Measurements from ENCODE around the gene ZNF280D.
A peak's percentile ranks its signal among the peaks of the same experiment; 100 is the strongest.

The ZNF280D gene

DNA sequence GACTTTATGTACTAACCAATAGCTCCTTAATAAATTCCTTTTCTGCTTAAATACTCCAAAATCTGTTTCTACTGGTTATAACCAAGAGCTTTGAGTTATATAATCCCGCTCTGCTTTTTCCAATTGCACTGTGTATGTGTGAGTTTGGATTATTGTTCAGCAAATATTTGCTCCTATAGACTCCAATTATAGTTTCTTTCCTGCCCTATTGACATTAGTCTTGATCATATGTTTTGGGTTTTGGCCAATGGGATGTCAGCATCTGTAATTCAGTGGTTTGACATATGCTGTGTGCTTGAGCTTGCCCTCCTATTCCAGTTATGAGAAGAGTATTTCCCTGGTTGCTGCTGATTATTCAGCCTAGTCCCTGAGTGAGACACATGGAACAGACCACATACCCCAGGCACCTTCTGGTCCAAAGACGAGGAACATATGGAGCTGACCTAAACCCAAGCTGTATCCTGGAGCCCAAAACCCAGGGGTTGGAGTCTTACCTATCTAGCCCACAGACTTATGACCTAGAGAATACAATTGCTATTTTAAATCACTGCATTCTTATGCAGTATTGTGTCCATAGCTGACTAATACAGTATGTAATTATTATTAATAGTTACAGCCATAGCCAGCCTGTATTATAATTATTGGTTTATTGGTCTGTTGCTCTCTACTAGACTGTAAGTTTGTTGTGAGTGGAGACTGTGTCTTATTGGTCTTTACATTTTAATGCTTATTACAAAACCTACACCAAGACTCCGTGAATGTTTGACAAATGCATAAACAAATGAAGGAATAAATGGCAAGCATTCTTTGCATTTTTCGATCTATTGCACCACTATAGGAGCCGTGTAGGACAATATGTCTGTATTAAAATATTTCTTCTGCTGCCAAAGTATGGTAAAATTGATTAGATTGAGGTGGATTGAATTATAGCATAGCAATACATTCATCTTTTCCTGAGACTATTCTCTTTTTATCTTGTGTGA is 11.7 kb upstream of the ZNF280D start:
- DNase-seq: no peak

DNA sequence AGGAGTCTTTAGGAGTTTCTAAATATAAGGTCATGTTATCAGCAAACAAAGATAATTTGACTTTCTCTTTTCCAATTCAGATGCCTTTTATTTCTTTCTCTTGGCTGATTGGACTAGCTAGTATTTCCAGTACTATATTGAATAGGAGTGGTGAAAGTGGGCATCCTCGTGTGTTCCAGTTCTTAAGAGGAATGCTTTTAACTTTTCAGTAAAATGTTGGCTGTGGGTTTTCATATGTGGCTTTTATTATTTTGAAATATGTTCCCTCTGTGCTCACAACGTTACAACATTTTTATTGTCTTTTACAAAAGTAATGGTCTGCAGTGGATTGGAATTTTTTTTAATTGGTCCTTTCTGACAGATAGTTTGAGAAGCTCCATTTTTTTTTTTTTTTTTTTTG is 8.2 kb upstream of the ZNF280D start:
- no peak for DNase-seq

DNA sequence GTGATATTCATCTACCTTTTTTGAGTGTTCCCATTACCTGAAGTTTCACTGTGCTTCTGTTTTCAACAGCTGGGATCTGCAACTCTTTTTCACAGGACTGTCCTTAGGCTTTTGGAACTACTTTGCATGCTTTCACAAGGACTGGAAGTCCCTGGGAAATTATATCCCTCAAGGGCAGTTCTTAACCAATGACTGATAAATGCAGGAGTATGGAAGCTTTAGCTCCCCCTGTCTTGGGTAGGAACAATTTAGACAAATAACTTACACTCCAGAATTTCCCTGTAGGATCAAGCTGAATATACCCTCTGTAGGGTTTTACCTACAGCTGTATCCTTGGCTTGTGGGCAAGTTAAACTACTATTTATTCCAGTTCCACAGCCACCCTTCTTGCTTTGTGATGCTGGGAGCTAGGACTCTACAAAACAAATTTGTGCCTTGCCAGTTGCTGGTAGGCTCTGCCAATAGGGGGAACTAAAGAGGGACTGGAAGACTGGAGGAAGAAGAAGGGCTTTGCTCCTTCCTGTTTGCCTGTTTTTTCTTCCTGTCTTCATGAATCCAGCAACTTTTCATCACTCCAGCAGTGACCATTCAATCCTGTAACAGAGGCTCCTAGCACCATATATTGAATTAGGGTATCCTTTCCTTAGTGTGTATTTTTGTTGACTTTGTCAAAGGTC is 6.8 kb upstream of the ZNF280D start:
- DNase-seq: no peak

DNA sequence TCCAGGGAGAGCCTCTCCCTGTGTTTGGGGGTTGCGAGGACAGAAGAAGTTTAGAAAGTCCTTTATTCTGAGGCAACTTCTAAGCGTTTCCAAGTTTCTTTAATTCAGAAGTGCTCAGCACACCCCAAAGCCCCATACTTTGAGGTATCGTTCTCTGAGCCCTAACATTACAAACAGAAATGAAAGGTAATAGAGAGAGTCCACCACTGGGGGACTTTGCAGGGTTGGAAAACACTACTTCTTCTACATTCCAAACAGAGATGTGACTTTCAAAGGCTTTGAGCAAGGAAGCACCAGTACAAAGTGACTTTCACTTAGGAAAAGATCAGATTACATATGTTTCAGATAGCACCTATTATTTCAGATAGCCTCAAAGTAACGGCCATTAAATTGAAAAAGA is 6.2 kb upstream of the ZNF280D start:
- DNase-seq: no peak

DNA sequence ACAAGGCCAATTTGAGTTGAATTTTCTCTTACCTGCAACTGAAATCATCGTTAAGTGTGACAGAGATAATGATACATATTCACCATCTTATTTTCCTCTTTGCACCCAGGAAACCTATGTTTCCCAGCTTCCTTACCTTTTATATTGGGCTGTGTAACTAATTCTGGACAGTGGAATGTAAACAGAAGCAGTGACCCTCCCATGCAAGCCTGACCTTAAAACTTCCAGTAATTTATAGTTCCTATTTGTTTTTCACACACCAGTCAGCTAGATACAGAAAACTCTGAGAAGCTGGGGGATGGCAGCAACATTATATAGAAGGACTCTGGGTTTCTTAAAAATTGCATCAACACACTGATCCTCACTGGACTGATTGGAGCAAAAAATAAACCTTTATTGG is 4.5 kb upstream of the ZNF280D start:
- DNase-seq: no peak

DNA sequence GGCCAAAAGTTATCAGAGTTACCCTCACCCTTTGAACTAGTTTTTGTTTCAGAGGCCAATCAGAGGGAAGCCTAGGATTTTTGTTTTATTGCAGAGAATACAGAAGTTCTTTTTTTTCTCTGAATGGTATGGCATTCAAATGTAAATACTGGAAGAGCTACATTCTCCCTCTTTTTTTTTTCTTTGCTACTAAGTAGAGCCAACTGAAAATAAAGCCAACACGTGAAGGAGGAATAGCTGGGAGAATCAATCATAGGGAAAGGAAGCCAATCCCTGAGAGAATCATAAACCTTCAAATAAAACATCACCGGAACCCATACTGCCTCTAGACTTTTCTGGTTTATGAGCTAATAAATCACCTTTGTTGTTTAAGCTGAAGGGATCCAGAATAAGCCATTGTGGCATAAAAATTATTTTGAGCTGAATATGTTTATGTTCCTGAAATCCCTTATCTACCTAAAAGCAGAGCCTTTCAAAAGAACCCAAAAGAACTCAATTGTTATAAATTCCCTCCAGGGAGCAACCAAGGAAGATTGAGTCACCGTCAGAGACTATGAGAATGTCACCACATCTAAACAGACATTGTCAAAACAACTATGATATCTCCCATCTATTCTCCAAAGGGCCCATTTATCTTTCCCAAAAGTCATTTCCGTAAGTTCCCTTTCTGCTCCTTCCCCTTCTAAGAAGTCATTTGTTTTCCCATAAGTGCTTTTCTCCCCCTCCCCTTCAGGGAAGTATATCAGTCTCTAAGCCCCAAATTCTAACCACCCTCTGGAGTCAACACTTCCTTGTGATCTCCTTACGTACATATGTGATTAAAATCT is 3.8 kb upstream of the ZNF280D start:
- no peak for DNase-seq

DNA sequence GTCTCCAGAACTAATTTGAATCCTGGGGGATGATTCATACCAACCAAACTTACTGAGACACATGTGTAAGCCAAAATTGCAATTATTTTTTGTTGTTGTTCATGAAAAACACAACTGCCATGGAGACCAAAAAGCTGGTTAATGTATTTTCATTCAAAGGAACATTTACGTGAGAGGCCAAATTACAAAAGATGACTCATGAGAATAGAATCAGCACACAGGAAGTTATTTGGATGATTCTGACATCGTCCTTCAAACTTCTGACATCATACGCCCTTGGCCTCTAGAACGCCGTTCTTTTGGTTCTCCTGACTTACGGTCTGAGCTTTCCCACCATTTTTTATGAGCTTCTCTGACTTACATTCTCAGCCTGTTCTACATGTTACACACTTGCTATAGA is 3.0 kb upstream of the ZNF280D start:
- no peak for DNase-seq

DNA sequence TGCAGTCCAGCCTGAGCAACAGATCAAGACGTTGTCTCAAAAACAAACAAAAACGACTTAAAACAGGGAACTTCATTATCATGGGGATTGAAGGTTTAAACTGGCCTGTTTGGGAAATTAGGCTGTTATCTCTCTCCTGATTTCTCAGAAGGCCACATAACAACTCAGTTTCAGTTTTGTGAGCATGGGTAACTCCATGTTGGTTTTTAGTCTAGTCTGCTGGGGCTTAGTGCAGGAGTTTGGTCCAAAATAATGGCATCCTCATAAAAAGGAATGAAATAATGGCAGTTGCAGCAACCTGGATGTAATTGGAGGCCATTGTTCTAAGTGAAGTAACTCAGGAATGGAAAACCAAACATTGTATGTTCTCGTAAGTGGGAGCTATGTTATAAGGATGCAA is 2.3 kb upstream of the ZNF280D start:
- DNase-seq: no peak

DNA sequence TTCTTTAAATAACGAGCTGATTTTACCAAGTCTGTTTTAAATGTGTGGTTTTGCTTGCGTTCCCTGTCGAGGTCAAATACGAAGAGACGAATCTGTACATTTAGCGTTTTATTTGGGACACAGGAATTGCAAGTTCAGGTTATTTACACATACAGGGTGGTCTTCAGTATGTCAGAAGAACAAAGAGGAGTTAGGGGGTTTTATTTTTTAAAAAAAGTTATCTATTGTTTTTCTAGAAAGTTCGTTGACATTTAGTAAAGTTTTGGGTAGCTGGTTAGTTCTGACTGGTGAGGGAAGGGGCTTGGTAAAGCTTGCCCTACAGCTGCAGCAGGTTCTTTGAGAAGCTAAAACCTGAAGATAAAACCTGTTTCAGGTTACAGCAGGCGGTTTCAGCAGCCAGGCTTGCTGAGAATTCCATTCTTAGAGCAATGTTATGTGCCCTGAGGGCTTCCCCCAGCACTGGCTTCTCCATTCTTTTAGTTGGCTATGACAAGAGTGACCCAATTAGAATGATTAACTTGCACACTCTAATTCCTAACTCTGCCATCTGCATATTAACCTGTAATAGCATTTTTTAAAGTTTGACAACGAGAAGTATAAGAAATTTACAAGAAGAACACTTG is 815 bp upstream of the ZNF280D start:
- DNase-seq: no peak

DNA sequence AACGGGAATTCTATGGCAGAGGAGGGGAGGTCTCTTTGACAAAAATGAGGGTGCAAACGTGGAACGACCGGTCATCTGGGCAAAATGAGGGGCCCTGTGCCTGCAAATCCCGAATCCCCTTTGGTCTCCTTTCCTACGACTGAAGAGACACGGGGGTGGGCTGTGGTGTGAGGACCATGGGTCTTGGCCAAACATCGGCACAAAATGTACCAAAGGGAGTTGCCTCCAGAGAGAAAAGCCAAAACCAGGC is 498 bp downstream of the ZNF280D start:
- no peak for DNase-seq

DNA sequence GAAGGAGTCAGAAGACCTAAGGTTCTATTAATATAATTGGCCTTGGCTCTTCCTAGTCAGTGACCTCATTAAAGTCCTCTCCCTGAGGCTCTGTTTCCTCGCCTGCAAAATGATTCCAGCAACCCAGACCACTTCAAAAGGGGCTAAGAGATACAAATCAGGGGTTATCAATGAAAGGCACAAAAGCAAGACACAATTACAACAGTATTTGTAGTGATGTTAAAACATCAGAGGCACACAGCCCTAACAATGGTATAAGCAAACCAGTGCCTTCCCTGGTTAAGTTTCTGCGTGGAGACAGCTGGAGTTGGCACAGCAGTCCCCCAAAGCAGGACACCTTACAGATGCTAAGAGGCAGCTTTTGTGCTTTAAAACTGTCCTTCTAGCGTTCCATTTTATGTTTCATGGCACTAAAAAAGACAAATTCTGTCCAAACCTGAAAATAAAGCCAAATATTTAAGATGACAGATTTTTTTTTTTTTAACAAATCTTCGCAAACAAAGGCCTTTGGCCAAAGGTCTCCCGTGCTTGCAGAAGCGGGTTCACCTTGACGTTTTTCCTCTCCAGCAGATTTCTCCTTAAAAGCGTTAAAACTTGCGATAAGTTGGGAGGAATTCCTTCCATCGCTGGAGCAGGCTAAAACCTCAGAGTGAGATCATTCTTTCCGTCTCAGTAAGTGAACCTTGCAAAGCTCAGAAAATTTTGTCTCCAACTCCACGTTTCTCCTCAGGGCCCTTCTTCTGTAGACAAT is 999 bp downstream of the ZNF280D start:
- peak; percentile 4 for DNase-seq

DNA sequence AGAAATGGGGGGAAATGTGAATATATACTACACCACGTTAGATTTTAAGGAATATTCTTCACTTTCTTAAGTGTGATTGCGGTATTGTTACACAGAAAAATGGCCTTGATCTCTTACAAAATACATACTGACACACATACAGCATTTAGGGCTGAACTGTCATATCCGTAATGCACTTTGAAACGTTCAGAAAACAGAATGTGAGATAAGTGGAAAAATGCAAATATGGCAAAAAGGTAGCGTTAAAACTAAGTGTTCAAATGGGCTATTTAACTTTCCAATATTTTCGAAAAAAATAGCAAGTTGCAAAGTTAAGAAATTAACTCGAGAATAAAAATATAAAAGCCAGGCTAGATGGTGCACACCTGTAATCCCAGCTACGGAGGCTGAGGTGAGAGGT is 1.8 kb downstream of the ZNF280D start:
- no peak for DNase-seq

DNA sequence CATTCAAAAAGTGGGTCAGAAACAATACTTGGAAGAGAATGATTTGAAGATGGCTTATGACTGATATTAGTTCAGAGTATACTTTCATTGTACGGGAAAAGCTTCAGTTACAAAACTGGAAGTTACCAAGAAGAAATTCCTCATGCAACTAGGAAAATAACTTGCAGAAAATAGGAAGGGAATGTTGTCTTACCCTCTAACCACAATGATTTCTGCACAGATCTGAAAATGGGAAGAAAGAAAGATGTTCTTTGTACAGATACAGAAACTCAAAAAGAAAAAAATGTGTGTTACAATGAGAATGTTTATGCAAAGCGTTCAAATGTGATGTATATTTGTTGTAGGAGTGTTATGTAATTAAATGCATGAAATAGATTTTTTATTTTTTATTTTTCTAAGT is 3.7 kb downstream of the ZNF280D start:
- DNase-seq: no peak

DNA sequence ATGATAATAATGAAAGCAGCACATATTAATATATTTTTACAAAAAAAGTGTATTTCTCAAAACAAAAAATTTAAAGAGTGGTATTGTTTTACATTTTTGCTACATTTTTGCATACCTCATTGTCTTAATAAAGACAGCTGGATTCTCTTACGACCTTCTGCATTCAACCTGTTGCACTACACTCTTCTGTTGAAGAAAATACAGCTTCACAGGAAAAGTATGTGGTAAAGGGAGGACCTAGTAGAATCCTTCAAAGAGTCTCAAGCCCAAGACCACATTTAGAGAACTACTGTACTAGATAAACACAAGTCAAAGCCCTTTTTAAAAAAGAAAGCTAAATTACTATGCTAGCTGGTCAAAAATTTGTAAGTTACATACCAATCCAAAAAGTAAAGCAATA is 7.9 kb downstream of the ZNF280D start:
- no peak for DNase-seq

DNA sequence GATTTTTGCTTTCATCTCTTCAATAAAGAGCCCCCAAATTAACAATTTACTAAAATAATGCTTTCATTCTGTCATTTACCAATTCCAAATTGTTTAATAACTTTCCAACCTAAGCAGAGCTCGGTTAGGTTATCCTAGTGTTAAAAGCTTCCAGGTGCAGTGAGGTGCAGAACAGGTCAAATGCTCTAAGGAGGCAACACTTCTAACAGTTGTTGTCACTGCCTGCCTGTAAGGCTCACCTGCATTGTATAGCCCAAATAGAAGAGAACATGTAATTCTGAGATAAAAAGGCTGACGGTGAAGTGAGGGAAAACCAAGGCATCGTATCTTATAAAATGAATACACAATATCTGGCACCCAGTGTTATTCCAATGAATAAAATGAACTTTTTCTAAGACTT is 9.1 kb downstream of the ZNF280D start:
- DNase-seq: no peak

DNA sequence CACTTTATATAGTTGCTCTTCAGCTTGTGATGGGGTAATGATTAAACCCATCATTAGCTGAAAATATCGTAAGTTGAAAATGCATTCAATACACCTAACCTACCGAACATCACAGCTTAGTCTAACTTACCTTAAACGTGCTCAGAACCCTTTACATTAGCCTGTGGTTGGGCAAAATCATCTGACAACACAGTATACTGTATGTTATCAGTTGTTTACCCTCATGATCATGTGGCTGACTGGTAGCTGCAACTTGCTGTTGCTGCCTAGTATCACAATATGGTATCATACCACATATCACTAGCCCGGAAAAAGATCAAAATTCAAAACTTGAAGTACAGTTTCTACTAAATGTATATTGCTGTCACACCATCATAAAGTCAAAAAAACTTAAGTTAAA is 9.5 kb downstream of the ZNF280D start:
- no peak for DNase-seq

DNA sequence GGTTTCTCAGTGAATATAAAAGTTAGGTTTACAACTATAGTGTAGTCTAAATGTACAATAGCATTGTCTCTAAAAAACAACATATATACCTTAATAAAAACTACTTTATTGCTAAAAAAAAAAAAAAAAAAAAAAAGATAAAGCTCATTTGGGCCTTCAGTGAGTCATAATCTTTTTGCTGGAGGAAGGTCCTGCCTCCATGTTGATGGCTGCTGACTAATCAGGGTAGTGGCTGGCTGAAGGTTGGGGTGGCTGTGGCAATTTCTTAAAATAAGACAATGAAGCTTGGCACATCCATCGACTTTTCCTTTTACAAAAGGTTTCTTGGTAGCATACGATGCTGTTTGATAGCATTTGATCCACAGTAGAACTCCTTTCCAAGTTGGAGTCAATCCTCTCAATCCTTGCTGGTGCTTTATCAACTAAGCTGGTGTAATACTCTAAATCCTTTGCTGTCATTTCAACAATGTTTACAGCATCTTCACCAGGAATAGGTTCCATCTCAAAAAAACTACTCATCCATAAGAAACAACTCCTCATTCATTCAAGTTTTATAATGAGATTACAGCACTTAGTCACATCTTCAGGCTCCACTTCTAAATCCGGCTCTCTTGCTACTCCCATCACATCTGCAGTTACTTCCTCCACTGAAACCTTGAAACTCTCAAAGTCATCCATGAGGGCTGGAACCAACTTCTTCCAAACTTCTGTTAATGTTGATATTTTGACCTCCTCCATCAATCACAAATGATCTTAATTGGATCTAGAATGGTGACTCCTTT is 13.3 kb downstream of the ZNF280D start:
- no peak for DNase-seq

DNA sequence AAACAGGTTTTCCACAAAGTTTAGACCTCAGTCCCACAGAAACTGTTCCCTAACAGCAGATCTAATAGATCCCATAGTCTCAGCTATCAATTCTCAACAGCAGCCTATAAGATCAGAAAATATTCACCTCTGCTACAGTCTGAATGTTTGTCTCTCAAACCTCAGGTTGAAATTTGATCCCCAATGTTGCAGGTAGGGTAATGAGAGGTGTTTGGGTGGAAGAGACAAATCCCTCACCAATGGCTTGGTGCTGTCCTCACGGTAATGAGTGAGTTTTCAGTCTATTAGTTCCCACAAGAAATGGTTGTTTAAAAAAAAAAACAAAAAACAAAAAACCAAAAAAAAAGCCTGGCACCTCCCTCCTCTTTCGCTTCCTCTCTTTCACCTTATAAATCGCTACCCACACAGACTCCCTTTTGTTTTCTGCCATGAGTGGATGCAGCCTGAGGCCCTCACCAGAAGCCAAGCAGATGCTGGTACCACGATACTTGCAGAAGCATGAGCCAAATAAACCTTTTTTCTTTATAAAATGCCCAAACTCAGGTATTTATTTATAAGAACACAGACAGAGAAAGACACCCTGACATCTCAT is 14.2 kb downstream of the ZNF280D start:
- DNase-seq: no peak

DNA sequence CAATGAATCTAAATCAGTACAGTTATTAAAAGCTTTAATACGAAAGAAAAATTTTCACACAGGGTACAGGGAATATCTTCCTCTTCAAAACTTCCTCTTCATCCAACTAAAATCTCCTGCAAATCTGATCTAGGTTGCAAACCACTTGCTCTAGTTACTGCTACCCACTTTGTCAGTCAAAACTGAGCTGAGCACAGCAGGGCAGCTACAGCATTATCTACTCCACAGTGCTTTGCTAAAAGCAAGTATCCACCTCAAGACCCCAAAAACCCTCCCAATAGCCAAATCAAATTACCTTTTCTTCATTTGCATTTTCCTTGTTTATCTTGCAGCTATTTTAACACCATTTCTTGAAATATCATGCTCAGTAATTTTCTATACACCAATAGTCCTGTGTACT is 14.7 kb downstream of the ZNF280D start:
- no peak for DNase-seq

DNA sequence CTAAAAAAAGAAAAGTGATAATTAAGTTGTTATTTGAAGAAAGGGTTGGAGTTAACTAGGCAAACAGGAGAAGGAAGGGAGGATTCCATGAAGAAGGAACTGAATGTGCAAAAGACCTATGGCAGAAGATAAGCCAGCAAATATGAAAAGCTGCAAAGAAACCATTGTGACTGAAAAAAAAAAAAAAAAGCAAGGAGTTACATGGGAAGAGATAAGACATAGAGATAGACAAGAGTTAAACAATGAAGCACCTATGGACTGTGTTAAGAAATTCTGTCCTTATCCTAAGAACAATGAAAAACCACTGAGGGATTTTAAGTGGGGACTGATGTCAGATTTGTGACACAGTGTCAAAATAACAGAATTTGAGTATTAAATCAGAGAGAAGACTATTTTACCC is 17.0 kb downstream of the ZNF280D start:
- DNase-seq: no peak

DNA sequence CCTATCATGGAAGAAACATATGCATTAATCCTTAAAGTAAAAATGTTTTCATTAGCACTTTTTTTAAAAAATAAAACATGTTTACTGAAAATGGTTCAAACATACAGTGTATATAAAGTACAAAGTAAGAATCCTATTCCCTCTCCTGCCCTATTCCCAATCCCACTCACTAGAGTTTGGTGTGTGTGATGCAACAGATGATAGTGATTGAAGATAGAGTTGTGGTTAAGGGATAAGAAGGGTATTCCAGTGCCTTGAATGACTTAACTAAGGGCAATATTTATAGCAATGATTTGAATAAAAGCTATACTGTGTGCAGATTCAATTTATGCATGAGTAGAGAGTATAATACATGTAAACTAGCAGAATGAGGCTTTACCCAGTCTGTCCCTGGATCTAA is 18.1 kb downstream of the ZNF280D start:
- DNase-seq: no peak
